H54 (cell line): ENCODE data around the gene CRYZ.
A peak's percentile ranks its signal among the peaks of the same experiment; 100 is the strongest.

Experiments used
- DNase-seq: peaks from one replicate; pipeline ENCODE4 v3.0.0; 2011; ENCODE audit warnings: low spot score, mixed read lengths; ENCODE audit not compliant: insufficient read length
- FAIRE-seq: peaks from 3 replicates; lab custom pipeline; 2011; peaks lifted over from hg19 to GRCh38; lab: Jason Lieb, UNC
- POLR2A ChIP-seq: IDR thresholded peaks from 2 replicates; pipeline ENCODE4 v1.6.1; 2011; ENCODE audit warnings: low read depth, mild to moderate bottlenecking, low read length

Gene CRYZ

DNA sequence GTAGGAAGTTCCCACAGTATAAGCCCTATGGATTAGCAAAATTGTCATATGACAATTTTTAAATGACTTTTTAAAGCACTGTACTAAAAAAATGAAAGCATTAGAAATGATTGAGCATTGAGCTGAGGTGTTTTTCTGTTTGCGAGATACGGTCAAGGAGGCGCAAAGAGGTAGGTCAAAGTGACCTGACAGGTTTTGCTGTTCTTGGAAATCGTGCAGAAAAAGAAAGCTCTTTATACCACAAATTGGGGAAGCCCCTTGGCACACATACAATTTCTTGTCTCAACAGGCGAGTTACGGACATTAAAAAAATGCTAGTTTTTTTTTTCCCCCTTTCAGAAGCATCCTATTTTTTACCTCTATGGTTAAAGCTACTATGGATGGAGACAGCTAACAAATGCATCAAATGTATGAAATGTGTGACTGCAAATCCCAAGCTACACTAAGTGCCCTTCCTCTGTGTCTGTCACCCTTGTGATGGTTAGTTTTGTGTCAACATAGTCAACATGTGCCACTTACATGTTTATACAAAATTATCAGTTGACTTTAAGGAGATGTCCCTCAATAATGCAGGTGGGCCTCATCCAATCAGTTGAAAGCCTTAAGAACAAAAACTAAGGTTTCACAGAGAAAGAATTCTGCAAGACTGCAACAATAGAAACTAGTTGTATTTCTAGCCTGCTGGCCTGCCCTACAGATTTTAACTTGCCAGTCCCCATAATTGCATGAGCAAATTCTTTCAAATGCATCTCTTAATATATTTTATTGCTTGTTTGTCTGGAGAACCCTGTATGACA, 29.3 kb downstream of the CRYZ start:
- no peak for FAIRE-seq
- no peak for TF ChIP-seq POLR2A
- no peak for DNase-seq

DNA sequence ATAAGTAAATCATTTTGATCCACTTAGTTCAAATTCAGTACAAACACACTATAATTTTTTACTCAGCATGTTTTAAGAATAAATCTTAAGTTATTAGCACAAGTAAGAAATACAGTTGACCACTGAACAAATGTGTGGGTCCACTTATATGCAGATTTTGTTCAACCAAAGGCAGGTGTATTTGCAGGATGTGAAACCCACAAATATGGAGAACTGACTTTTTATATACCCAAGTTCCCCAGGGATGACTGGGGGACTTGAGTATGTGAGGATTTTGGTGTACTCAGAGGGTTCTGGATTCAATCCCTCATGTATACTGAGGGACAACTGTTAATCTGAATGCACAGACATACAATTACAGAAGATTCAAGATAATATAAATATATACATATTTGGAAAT, 33.5 kb downstream of the CRYZ start:
- DNase-seq, result no peak
- FAIRE-seq, result no peak
- no peak for TF ChIP-seq POLR2A

DNA sequence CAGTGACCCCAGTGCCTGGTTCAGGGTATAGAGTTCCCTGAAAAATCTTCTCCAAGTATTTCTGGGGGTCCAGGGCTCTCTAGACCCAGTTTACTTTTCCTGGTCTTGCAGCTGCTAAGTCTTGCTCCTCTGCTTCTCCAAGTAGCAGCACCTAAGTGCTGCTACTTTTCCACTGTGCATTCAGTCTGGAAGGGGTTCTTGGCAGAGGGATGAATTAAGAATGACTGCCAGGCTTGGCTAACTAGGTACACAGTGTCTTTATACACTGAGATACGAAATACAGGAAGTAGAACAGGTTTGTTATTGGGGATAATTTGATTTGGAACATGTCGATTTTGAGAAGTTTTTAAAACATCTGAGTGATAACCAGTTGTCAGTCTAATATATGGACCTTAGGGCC, 35.0 kb downstream of the CRYZ start:
- no peak for TF ChIP-seq POLR2A
- DNase-seq (no peak), FAIRE-seq (no peak)

DNA sequence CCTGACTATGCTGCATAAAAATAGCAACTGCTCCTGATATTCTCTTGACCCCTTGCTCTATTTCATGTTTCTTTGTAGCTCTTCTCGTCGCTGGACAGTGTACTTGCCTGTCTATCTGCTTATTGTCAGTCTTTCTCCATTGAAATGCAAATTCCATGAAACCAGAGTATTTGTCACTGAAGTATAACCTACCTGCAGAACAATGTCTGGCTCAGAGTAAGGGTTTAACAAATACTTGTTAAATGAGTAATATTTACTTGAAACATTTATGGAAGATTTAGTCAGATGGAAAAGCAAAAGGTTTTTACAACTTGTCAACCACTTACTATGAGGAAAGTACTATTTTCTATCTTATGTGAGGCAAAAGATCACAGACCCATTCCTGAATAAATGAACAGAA, 39.4 kb downstream of the CRYZ start:
- DNase-seq (no peak), FAIRE-seq (no peak)
- TF ChIP-seq POLR2A, result no peak

DNA sequence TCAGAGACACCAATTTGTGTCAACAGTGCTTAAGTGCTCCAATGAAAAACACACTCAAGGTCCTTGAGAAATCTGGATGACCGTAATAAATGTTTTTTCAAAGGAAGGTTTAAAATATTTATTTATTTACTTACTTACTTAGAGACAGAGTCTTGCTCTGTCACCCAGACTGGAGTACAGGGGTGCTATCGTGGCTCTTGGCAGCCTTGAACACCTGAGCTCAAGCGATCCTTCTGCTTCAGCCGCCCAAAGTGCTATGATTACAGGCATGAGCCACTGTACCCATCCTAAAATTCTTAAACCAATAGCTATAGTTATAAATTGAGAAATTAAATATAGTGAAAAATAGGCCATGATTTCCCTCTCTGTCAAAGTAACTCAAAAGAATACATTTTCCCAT, 41.9 kb downstream of the CRYZ start:
- no peak for FAIRE-seq
- no peak for DNase-seq
- TF ChIP-seq POLR2A, result no peak

DNA sequence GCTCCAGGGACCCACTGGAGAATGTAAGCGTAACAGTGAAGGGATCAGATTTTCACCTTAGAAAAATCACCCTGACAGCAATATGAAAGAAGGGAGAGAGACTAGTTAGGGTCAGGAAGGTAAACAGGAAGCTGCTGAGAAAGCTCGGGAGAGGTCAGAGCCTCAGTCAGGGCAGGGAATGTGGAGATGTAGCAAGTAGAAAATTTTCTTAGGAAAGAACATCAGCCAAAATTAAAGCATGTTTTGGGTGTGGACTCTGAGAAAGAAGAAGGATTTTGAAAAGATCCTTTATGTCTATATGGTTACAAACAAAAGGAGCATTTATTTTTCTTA, 42.5 kb downstream of the CRYZ start:
- FAIRE-seq, result no peak

DNA sequence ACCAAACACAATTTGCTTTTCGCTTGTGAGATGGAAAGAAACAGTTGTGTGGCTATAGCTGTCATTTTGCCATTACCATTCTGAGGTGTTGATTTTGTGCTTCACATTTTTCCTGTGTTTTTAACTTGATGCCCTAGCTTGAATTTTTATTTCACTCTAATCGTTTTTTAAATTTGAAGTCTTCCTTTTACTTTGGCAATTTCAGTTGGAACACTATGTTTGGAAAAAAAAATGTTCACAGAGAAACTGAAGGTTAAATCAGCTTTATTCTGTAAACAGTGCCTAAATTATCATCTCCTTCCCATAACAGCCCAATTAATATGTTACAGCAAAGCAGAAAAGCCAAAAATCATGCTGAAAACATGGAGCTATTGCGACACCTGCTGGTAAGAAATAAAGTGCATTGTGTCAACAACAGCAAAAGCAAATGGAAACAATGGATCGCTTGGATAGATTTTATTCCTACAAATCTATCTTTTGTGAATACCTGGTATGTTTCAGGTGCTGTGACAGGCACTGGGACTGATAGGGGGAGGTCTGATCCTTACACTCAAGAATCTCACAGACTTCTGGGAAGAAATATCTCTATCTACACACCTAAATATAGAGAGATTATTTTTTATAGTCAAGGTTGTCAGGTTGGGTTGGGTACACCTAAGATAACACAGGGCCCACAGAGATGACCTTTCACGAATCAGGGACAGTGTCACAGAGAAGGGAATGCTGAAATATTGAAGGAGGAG, 43.1 kb downstream of the CRYZ start:
- no peak for TF ChIP-seq POLR2A
- peak; percentile 82 for FAIRE-seq
- DNase-seq, result no peak

More for the DNA sequence above, 42.5 kb downstream of the CRYZ start:
- no peak for DNase-seq
- TF ChIP-seq POLR2A, result no peak

DNA sequence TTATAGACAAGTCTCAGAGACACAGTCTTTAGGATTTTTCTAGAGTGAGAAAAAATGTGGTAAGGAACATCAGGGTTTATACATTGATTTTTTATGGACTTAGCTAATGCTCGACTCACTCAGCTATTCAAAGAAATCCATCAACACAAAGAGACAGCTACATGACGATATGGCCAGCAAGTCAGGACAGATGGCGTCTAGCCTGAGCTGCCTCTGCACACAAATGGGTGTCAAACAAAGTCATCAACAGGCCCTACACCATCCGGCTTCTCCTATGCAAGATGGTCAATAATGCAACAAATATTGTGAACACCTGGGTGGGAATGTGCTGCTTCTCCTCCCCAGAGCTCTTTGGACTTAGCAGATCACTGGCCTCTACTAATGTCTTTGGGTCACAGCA, 45.9 kb downstream of the CRYZ start:
- TF ChIP-seq POLR2A, result no peak
- FAIRE-seq (no peak), DNase-seq (no peak)

DNA sequence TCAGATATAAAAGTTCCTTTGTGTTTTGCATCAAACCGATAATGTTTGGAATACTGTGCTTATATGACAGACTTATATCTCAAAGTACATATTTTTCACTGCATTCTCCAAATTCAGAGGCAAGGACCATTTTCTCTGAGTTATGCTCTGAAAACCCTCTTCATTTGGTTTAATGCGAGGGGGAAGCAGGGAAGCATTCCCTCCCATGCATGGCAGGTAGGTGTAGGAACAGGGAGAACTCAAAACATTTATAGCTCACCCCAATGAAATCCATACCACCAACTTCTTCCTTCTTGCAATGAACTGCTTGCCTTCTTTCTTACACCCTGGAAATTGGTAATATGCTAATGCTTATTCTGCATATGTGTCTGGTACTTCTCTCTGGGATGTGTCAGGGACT, 48.5 kb downstream of the CRYZ start:
- no peak for TF ChIP-seq POLR2A
- no peak for FAIRE-seq
- DNase-seq, result no peak

DNA sequence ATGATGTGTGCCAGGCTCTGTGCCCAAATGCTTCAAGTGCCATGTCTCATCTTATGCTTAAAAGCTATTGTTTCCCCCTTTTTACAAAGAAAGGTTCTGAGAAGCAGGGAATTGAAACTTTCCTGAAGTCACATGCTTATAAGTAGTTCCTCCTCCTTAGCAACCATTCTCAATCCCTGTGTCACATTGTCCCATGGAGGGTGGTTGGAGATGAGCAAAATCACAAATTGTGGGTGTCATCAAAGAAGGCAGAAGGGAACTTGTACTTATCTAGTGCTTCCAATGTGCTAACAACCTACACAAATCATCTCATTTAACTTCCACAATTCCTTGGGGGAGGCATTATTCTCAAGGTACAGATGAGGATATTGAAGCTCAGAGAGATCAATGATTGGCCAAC, 49.2 kb downstream of the CRYZ start:
- FAIRE-seq (no peak), DNase-seq (no peak)
- no peak for TF ChIP-seq POLR2A

DNA sequence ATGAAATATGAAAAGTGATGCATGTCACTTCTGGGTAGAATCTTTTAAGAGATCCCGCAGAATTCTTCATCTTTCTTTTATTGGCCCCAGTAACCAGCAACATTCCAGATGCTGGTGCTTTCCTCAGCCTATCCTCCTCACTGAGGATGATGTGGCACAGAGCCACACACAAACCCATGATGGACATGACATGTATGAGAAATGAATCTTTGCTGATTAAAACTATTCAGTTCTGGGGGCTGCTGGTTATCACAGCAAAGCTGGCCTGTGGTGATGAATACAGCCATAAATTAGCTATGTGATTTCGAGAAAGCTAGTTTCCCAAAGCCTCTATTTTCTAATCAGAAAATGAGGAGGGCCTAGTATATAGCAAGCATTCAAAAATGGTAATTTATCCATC, 51.0 kb downstream of the CRYZ start:
- no peak for TF ChIP-seq POLR2A
- FAIRE-seq, result no peak
- DNase-seq, result no peak

DNA sequence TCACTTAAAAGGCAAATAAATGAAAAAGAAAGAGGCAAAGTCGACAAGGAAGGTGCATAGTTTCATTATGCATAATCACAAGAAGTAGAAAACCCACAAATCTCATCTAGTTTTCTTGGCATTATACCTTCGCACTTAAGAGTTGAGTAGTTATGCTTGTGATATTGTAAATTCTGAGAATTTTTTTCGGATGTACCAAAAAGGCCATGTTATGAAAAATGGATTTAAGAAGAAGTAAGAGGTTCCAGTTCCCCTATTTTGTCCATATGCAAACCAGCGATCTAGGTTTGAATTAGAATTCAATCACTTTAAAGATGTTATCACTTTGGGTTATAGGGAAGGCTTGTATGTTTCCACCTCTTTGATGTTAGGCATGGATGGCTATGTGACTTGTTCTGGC, 51.4 kb downstream of the CRYZ start:
- no peak for FAIRE-seq
- no peak for DNase-seq
- no peak for TF ChIP-seq POLR2A

DNA sequence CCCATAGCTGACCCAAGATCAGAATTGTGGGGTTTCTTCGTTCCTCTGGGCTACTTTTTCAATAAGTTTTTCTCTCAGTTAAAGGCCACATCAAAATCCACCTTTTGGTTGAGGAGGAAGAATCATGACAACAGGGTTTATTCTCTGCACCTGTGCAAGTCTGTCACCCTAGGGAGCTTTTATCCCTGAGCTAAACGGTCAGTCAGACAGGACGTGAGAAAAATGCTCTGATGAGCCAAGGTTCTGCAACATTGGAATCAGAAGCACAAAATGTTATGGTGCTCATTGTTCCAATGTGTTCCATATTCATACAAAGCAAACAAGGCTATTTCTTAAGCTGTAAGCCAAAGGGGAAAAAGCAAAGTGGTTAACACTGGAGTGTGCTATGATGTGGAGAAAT, 51.8 kb downstream of the CRYZ start:
- DNase-seq (no peak), FAIRE-seq (no peak)
- no peak for TF ChIP-seq POLR2A

DNA sequence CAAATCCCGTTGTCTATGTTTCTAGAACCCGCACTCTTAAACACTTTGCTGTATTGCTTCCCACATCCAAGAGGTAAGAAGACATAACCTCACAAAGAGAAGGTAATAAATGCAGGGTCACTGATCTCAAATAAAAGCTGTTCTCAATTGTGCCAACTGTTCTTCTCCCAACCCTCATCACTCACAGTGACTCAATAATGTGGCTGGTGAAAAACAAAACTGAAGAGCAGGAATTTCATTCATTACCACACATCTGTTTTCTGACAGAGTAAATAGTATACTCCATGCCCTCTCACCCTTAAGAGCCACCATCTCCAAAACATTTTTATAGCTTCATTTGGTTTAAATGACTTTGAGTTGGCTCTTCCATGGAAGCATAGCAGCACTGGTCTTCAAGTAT, 53.0 kb downstream of the CRYZ start:
- FAIRE-seq (no peak), DNase-seq (no peak)
- no peak for TF ChIP-seq POLR2A

DNA sequence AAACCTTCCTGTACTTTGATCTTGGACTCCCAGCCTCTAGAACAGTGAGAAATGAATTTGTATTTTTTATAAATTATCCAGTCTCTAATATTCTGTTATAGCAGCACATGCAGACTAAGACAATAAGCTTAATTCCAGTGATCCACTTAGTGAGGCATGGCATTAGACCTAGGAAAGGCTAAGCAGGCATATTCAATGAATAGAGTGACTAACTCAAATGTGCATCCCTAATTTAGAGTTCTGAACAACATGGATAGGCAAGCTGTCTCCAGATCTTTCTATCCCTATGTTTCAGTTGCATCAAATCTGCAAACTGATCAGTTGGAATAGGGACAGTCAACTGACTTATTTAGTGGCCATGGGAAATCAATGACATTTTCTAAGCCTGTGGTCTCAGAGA, 54.9 kb downstream of the CRYZ start:
- no peak for TF ChIP-seq POLR2A
- FAIRE-seq (no peak), DNase-seq (no peak)
